ENCODE data around the gene NCOA1. TPM values are rescaled to one million over a fixed set of nuclear protein-coding genes. Genes with fewer than 3 reads are reported as not detected.
A peak's percentile ranks its signal among the peaks of the same experiment; 100 is the strongest.

The NCOA1 gene
- total and polyA plus RNA-seq, 3 donors from 2014 or later: 52.3 to 124 (median 109) TPM

- Histone ChIP-seq H3K27ac (no peak overlapping the region), H3K4me3 (no peak overlapping the region), H3K4me1 (peaks cover 5% of the 10 kb centered on the region), H3K36me3 (ENCODE audit: low read depth, missing control alignments) (no peaks in the 10 kb centered on the region), H3K27me3 (no peaks in the 10 kb centered on the region), H3K9me3 (no peaks in the 10 kb centered on the region)
- TF ChIP-seq POLR2A (IDR thresholded peaks at IDR 0.05) (no peak), CTCF (IDR thresholded peaks at IDR 0.05) (no peak)
- intact Hi-C loops (cut with DNase I; ENCODE audit: low total_unique reads): no loop called here
- DNase-seq: no peak
- 81 to 90% methylated on average over 5 of the region's 5 CpGs for whole genome bisulfite sequencing, 2 donors
Measured at GRCh38 chr2:24791452-24791851, 300.4 kb downstream of the NCOA1 start.

GRCh38 chr2:24792542-24792873 lies 301.5 kb downstream of the NCOA1 start:
- WGBS, 2 donors: 3% methylated on average over 6 of the region's 6 CpGs
- TF ChIP-seq POLR2A (IDR thresholded peaks at IDR 0.05) (no peak), CTCF (IDR thresholded peaks at IDR 0.05) (no peak)
- peaks cover 5% of the 10 kb centered on the region for H3K4me1 ChIP-seq
- no peaks in the 10 kb centered on the region for H3K27me3 ChIP-seq
- no peaks in the 10 kb centered on the region for H3K9me3 ChIP-seq
- peak overlapping the region; percentile 72 to 78 for H3K4me3 ChIP-seq
- intact Hi-C loops (cut with DNase I; ENCODE audit: low total_unique reads): no loop called here
- DNase-seq: no peak
- peak overlapping the region; percentile 96 to 98 for H3K27ac ChIP-seq
- no peaks in the 10 kb centered on the region for H3K36me3 ChIP-seq (ENCODE audit: low read depth, missing control alignments)

GRCh38 chr2:24792874-24793760 lies 302.1 kb downstream of the NCOA1 start, which contains the start of the genes CENPO and PTRHD1:
TSS of gene CENPO (plus strand) at chr2:24793425. CDS start at chr2:24793920, 495 bp downstream.
TSS of gene PTRHD1 (minus strand) at chr2:24793391. CDS start at chr2:24793377, 14 bp downstream.
- H3K27me3 ChIP-seq: no peaks in the 10 kb centered on the region
- peak within 1 kb of the TSS; percentile 96 to 98 for H3K27ac ChIP-seq
- 0 to 1% methylated on average over 20 to 74 of the region's 74 CpGs for WGBS, 2 donors
- intact Hi-C loops (cut with DNase I; ENCODE audit: low total_unique reads): no loop called here
- DNase-seq: peak; percentile 99
- peak within 1 kb of the TSS; percentile 72 to 78 for H3K4me3 ChIP-seq
- no peaks in the 10 kb centered on the region for H3K36me3 ChIP-seq (ENCODE audit: low read depth, missing control alignments)
- peaks cover 5% of the 10 kb centered on the region for H3K4me1 ChIP-seq
- TF ChIP-seq CTCF (IDR thresholded peaks at IDR 0.05) (peak; percentile 49 to 71 (median 55)), POLR2A (IDR thresholded peaks at IDR 0.05) (peak; percentile 5)
- H3K9me3 ChIP-seq: no peaks in the 10 kb centered on the region

GRCh38 chr2:24793761-24794435 lies 302.8 kb downstream of the NCOA1 start:
- peaks cover 5% of the 10 kb centered on the region for H3K4me1 ChIP-seq
- peak overlapping the region; percentile 72 to 78 for H3K4me3 ChIP-seq
- no peak for TF ChIP-seq CTCF (IDR thresholded peaks at IDR 0.05)
- TF ChIP-seq POLR2A (IDR thresholded peaks at IDR 0.05): no peak
- no peaks in the 10 kb centered on the region for H3K27me3 ChIP-seq
- WGBS, 2 donors: 4 to 5% methylated on average over 14 of the region's 14 CpGs
- no peak for DNase-seq
- no peaks in the 10 kb centered on the region for H3K36me3 ChIP-seq (ENCODE audit: low read depth, missing control alignments)
- intact Hi-C loops (cut with DNase I; ENCODE audit: low total_unique reads): no loop called here
- H3K27ac ChIP-seq: peak overlapping the region; percentile 96 to 98
- no peaks in the 10 kb centered on the region for H3K9me3 ChIP-seq

All from testis (tissue), 3 donors.